ENCODE data around the gene ZMPSTE24.
"Not testable (repeated sequence)": the region's sequence is repeated elsewhere in the genome, so short reads cannot be mapped to it uniquely, and the experiment has no call there.

ZMPSTE24 gene

GRCh38 chr1:40339420-40340323 lies 81.6 kb downstream of the ZMPSTE24 start:
- Histone ChIP-seq H3K4me3 (ENCODE audit: severe bottlenecking) (no peak overlapping the region), H3K27ac (ENCODE audit: poor library complexity, severe bottlenecking) (no peak overlapping the region), H3K27me3 (ENCODE audit: insufficient read depth, poor library complexity, severe bottlenecking) (no peaks in the 10 kb centered on the region), H3K9me3 (ENCODE audit: severe bottlenecking) (no peaks in the 10 kb centered on the region), H3K4me1 (ENCODE audit: insufficient read depth, poor library complexity, severe bottlenecking) (no peaks in the 10 kb centered on the region), H3K36me3 (ENCODE audit: low read depth) (no peaks in the 10 kb centered on the region)
- DNase-seq (ENCODE audit: low spot score) = no peak
- TF ChIP-seq, protein P1, sequence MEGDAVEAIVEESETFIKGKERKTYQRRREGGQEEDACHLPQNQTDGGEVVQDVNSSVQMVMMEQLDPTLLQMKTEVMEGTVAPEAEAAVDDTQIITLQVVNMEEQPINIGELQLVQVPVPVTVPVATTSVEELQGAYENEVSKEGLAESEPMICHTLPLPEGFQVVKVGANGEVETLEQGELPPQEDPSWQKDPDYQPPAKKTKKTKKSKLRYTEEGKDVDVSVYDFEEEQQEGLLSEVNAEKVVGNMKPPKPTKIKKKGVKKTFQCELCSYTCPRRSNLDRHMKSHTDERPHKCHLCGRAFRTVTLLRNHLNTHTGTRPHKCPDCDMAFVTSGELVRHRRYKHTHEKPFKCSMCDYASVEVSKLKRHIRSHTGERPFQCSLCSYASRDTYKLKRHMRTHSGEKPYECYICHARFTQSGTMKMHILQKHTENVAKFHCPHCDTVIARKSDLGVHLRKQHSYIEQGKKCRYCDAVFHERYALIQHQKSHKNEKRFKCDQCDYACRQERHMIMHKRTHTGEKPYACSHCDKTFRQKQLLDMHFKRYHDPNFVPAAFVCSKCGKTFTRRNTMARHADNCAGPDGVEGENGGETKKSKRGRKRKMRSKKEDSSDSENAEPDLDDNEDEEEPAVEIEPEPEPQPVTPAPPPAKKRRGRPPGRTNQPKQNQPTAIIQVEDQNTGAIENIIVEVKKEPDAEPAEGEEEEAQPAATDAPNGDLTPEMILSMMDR (IDR thresholded peaks at IDR 0.05; ENCODE audit: poor library complexity, severe bottlenecking) = no peak
- no peak for ATAC-seq (ENCODE audit: low read depth)

- DNase-seq (ENCODE audit: low spot score) (no peak), ATAC-seq (ENCODE audit: low read depth) (no peak)
- H3K4me3 ChIP-seq (ENCODE audit: severe bottlenecking) = no peak overlapping the region
- H3K27ac ChIP-seq (ENCODE audit: poor library complexity, severe bottlenecking) = no peak overlapping the region
- TF ChIP-seq, protein P1 (IDR thresholded peaks at IDR 0.05; ENCODE audit: poor library complexity, severe bottlenecking) = no peak
- no peaks in the 10 kb centered on the region for H3K9me3 ChIP-seq (ENCODE audit: severe bottlenecking)
- H3K36me3 ChIP-seq (ENCODE audit: low read depth) = no peaks in the 10 kb centered on the region
- no peaks in the 10 kb centered on the region for H3K4me1 ChIP-seq (ENCODE audit: insufficient read depth, poor library complexity, severe bottlenecking)
- H3K27me3 ChIP-seq (ENCODE audit: insufficient read depth, poor library complexity, severe bottlenecking) = no peaks in the 10 kb centered on the region
Observed at GRCh38 chr1:40341491-40342380, 83.7 kb downstream of the ZMPSTE24 start.

DNA sequence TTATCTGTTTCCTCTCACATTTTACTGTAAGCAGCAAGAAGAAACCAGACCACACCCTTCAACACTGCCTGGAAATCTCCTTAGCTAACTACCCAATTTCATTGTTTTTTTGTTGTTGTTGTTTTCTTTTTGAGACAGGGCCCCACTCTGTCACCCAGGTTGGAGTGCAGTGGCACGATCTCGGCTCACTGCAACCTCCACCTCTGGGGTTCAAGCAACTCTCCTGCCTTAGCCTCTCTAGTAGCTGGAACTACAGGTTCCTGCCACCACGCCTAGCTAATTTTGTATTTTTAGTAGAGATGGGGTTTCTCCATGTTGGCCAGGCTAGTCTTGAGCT lies 84.3 kb downstream of the ZMPSTE24 start:
- not testable (repeated sequence) for H3K27me3 ChIP-seq (ENCODE audit: insufficient read depth, poor library complexity, severe bottlenecking); H3K4me1 ChIP-seq (ENCODE audit: insufficient read depth, poor library complexity, severe bottlenecking); ATAC-seq (ENCODE audit: low read depth); H3K36me3 ChIP-seq (ENCODE audit: low read depth); DNase-seq (ENCODE audit: low spot score); H3K4me3 ChIP-seq (ENCODE audit: severe bottlenecking); H3K9me3 ChIP-seq (ENCODE audit: severe bottlenecking); H3K27ac ChIP-seq (ENCODE audit: poor library complexity, severe bottlenecking)
